OCI-LY7 (cell line): ENCODE measurements around the gene KMT2A.

Experiments
- CTCF ChIP-seq: fragments of 200-600 bp; sonication (generic); conservative IDR thresholded peaks from 2 replicates; pipeline ENCODE4 v1.5.1; 2014; ENCODE audit warnings: mild to moderate bottlenecking, antibody characterized with exemption, low read length, moderate library complexity, mixed read lengths
- EZH2phosphoT487 ChIP-seq: fragments of 200-600 bp; sonication (generic); IDR thresholded peaks from 2 replicates; pipeline ENCODE4 v1.6.1; 2018; ENCODE audit warnings: low read depth, borderline replicate concordance, mild to moderate bottlenecking, mixed run types, antibody characterized with exemption, low read length, moderate library complexity, mixed read lengths

- TF ChIP-seq CTCF (no peak), EZH2phosphoT487 (no peak)
Observed at GRCh38 chr11:118524356-118524755, 88.1 kb downstream of the KMT2A start.
